Lower leg skin (tissue), 4 donors: Measurements from ENCODE around the gene GATA6. TPM values are rescaled to one million over a fixed set of nuclear protein-coding genes. Genes with fewer than 3 reads are reported as not detected.
"Not testable (repeated sequence)": the region's sequence is repeated elsewhere in the genome, so short reads cannot be mapped to it uniquely, and the experiment has no call there.

Source experiments
- DNase-seq, 2 donors: peaks; one replicate each; pipeline ENCODE4 v3.0.0-alpha.2; 2019; ENCODE audit warnings: low spot score in 2 of 2
- H3K4me3 ChIP-seq: fragments of 200-600 bp; sonication (generic); 2 replicates; pipeline ENCODE4 v1.5.1; 2017; ENCODE audit warnings: mild to moderate bottlenecking, low read depth; ENCODE audit not compliant: poor library complexity, severe bottlenecking
- CTCF ChIP-seq, 3 donors: fragments of 450-650 bp; IDR thresholded peaks; one replicate each; pipeline ENCODE4 v1.5.1; 2016; ENCODE audit warnings: antibody characterized with exemption in 3 of 3, mild to moderate bottlenecking in 3 of 3, moderate library complexity in 2 of 3
- POLR2A ChIP-seq, 2 donors: fragments of 450-650 bp; IDR thresholded peaks; one replicate each; pipeline ENCODE4 v1.6.1; 2016 to 2017; ENCODE audit warnings: antibody characterized with exemption in 2 of 2, mild to moderate bottlenecking in 1 of 2, moderate library complexity in 1 of 2
- WGBS, 2 donors: methylation state at CpG; one replicate each; pipeline ENCODE4 v1.1.5; 2018; 5-methylcytosine and 5-hydroxymethylcytosine counted together
- intact Hi-C: fragments of 100-400 bp; cut with DNase I; formaldehyde crosslinking; loops from one replicate; pipeline ENCODE4 v1.15.0; 2023; ENCODE audit warnings: low total_unique reads
- total RNA-seq, 4 donors: library from RNA; depleted of rRNA; stranded (reverse); fragments of >200 nt; gene quantifications; one replicate each; pipeline ENCODE4 v1.1.0, GENCODE V29; 2016

Gene GATA6
- total RNA-seq, 4 donors from 2014 or later = 0.65 to 6.7 (median 5.1) TPM

GRCh38 chr18:22193466-22193865 lies 24.1 kb downstream of the GATA6 start:
- 57 to 58% methylated on average over 9 of the region's 9 CpGs for WGBS, 2 donors
- intact Hi-C loops = no loop called here
- no peak overlapping the region for H3K4me3 ChIP-seq
- DNase-seq = no peak
- TF ChIP-seq POLR2A (IDR thresholded peaks at IDR 0.05) = no peak
- no peak for TF ChIP-seq CTCF (IDR thresholded peaks at IDR 0.05)

- DNase-seq = no peak
- intact Hi-C loops = no loop called here
- H3K4me3 ChIP-seq = no peak overlapping the region
- TF ChIP-seq CTCF (IDR thresholded peaks at IDR 0.05) = no peak
- WGBS, 2 donors = 53 to 61% methylated on average over 7 of the region's 7 CpGs
Measured at GRCh38 chr18:22194151-22194598, 24.8 kb downstream of the GATA6 start.

GRCh38 chr18:22195052-22195451 lies 25.7 kb downstream of the GATA6 start:
- 91 to 92% methylated on average over 11 of the region's 11 CpGs for WGBS, 2 donors
- intact Hi-C loops = no loop called here
- TF ChIP-seq POLR2A (IDR thresholded peaks at IDR 0.05) (no peak), CTCF (IDR thresholded peaks at IDR 0.05) (no peak)
- no peak overlapping the region for H3K4me3 ChIP-seq
- DNase-seq = no peak

GRCh38 chr18:22196943-22197342 lies 27.6 kb downstream of the GATA6 start:
- H3K4me3 ChIP-seq, DNase-seq, intact Hi-C loops: not testable (repeated sequence)
- 93 to 95% methylated on average over 5 of the region's 5 CpGs for WGBS, 2 donors

GRCh38 chr18:22197668-22198067 lies 28.3 kb downstream of the GATA6 start:
- TF ChIP-seq POLR2A (IDR thresholded peaks at IDR 0.05) = no peak
- no peak overlapping the region for H3K4me3 ChIP-seq
- WGBS, 2 donors = 78 to 83% methylated on average over 2 of the region's 2 CpGs
- no peak for DNase-seq
- intact Hi-C loops = no loop called here

- intact Hi-C loops = no loop called here
- TF ChIP-seq POLR2A (IDR thresholded peaks at IDR 0.05) (no peak), CTCF (IDR thresholded peaks at IDR 0.05) (no peak)
Measured at GRCh38 chr18:22198163-22198562, 28.8 kb downstream of the GATA6 start.

GRCh38 chr18:22199005-22199404 lies 29.6 kb downstream of the GATA6 start:
- DNase-seq = no peak
- TF ChIP-seq CTCF (IDR thresholded peaks at IDR 0.05) = no peak
- WGBS, 2 donors = 72 to 78% methylated on average over 6 of the region's 6 CpGs
- H3K4me3 ChIP-seq = no peak overlapping the region
- intact Hi-C loops = no loop called here

More at GRCh38 chr18:22198163-22198562, 28.8 kb downstream of the GATA6 start:
- no peak for DNase-seq
- 93 to 95% methylated on average over 7 of the region's 7 CpGs for WGBS, 2 donors
- no peak overlapping the region for H3K4me3 ChIP-seq
